AG09319 (cell line): ENCODE results near the gene MRPL52.
"Not testable (repeated sequence)": the region's sequence is repeated elsewhere in the genome, so short reads cannot be mapped to it uniquely, and the experiment has no call there.

Source experiments
- DNase-seq: peaks from one replicate; pipeline ENCODE4 v3.0.0-alpha.2; 2010; ENCODE audit warnings: low read depth; ENCODE audit errors: extremely low read depth
- CTCF ChIP-seq: IDR thresholded peaks from 2 replicates; pipeline ENCODE4 v1.5.1; 2011; ENCODE audit warnings: low read depth, mild to moderate bottlenecking, inconsistent platforms, low read length, moderate library complexity

Gene MRPL52

GRCh38 chr14:22854963-22855724, 25.5 kb downstream of the MRPL52 start:
- no peak for DNase-seq
- TF ChIP-seq CTCF, result no peak

GRCh38 chr14:22856428-22856827, 26.7 kb downstream of the MRPL52 start:
- DNase-seq, result no peak
- no peak for TF ChIP-seq CTCF

- DNase-seq, result not testable (repeated sequence)
Measured at GRCh38 chr14:22860377-22860776, 30.7 kb downstream of the MRPL52 start.

- DNase-seq, result no peak
- TF ChIP-seq CTCF, result no peak
Measured at GRCh38 chr14:22861651-22862050, 32.0 kb downstream of the MRPL52 start.

GRCh38 chr14:22864979-22865378, 35.3 kb downstream of the MRPL52 start:
- DNase-seq, result no peak
- TF ChIP-seq CTCF, result no peak

GRCh38 chr14:22865424-22866405, 36.0 kb downstream of the MRPL52 start:
- DNase-seq, result no peak
- peak; percentile 13 for TF ChIP-seq CTCF

GRCh38 chr14:22866874-22867273, 37.2 kb downstream of the MRPL52 start:
- no peak for TF ChIP-seq CTCF

More at GRCh38 chr14:22866874-22867273, 37.2 kb downstream of the MRPL52 start:
- no peak for DNase-seq
